Neutrophil (primary cell): ENCODE measurements around the gene HINFP.
"Not testable (repeated sequence)": the region's sequence is repeated elsewhere in the genome, so short reads cannot be mapped to it uniquely, and the experiment has no call there.

Experiments
- H3K27ac ChIP-seq: fragments of 200-600 bp; sonication (generic); 2 replicates; pipeline ENCODE4 v1.5.1; 2016; ENCODE audit warnings: mild to moderate bottlenecking, moderate library complexity
- H3K27me3 ChIP-seq: fragments of 200-600 bp; sonication (generic); 2 replicates; pipeline ENCODE4 v1.6.0; 2016; ENCODE audit warnings: mild to moderate bottlenecking
- H3K36me3 ChIP-seq: fragments of 200-600 bp; sonication (generic); 2 replicates; pipeline ENCODE4 v1.5.1; 2017
- H3K4me1 ChIP-seq, 2 experiments: fragments of 200-600 bp in 1 of 2; sonication (generic) in 1 of 2; 1 replicate in 1 of 2; 2 replicates in 1 of 2; pipeline versions ENCODE4 v1.5.1 to v1.6.1; 2013 to 2016; ENCODE audit warnings: low read depth in 1 of 2, low read length in 1 of 2, mild to moderate bottlenecking in 1 of 2, moderate library complexity in 1 of 2; ENCODE audit not compliant: control insufficient read depth in 1 of 2, insufficient read depth in 1 of 2
- H3K4me3 ChIP-seq, 2 experiments: fragments of 200-600 bp in 1 of 2; sonication (generic) in 1 of 2; 1 replicate in 1 of 2; 2 replicates in 1 of 2; pipeline ENCODE4 v1.5.1; 2013 to 2016; ENCODE audit warnings: low read depth in 1 of 2, low read length in 1 of 2, mild to moderate bottlenecking in 1 of 2, moderate library complexity in 1 of 2
- H3K9me3 ChIP-seq: fragments of 200-600 bp; sonication (generic); 2 replicates; pipeline ENCODE4 v1.5.1; 2016
- TF ChIP-seq, protein P1 (sequence below): fragments of 200-600 bp; sonication (generic); IDR thresholded peaks from 2 replicates; pipeline ENCODE4 v1.5.1; 2016; ENCODE audit warnings: antibody characterized with exemption

HINFP gene

DNA sequence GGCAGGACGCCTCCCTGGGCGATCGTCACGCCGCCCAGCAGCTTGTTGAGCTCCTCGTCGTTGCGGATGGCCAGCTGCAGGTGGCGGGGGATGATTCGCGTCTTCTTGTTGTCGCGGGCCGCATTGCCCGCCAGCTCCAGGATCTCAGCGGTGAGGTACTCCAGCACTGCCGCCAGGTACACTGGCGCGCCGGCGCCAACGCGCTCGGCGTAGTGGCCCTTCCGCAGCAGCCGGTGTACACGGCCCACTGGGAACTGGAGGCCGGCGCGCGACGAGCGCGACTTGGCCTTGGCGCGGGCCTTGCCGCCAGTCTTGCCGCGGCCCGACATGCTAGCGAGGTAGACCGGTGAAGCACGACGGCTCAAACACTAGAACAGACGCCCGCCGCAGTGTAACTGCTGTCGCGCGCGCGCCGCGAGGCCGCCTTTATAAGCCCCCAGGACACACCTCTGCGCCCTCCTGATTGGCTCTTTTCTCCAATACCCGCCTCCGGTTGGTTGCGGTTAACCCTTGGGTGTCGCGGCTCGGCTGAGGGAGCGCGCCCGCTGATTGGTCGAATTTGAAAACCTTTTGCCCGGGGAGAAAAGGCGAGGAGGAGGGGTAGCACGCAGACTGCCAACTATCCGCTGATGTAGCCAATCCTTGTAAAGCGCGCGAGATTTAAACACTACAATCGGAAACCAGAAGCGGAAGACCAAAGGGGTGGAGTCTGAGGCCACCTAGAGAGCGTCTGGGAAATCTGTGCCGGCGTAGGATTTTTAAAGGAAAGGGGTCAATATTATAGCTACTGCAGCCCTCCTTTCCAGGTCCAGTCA lies 26.1 kb upstream of the HINFP start:
- TF ChIP-seq, protein P1, sequence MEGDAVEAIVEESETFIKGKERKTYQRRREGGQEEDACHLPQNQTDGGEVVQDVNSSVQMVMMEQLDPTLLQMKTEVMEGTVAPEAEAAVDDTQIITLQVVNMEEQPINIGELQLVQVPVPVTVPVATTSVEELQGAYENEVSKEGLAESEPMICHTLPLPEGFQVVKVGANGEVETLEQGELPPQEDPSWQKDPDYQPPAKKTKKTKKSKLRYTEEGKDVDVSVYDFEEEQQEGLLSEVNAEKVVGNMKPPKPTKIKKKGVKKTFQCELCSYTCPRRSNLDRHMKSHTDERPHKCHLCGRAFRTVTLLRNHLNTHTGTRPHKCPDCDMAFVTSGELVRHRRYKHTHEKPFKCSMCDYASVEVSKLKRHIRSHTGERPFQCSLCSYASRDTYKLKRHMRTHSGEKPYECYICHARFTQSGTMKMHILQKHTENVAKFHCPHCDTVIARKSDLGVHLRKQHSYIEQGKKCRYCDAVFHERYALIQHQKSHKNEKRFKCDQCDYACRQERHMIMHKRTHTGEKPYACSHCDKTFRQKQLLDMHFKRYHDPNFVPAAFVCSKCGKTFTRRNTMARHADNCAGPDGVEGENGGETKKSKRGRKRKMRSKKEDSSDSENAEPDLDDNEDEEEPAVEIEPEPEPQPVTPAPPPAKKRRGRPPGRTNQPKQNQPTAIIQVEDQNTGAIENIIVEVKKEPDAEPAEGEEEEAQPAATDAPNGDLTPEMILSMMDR, result no peak
- peaks cover 50 to 53% of the 10 kb centered on the region in 2 experiments for H3K4me1 ChIP-seq
- H3K36me3 ChIP-seq, result no peaks in the 10 kb centered on the region
- H3K9me3 ChIP-seq, result no peaks in the 10 kb centered on the region
- H3K27me3 ChIP-seq, result no peaks in the 10 kb centered on the region
- peak overlapping the region; percentile 82 for H3K27ac ChIP-seq
- peak overlapping the region; percentile 71 to 94 for H3K4me3 ChIP-seq

DNA sequence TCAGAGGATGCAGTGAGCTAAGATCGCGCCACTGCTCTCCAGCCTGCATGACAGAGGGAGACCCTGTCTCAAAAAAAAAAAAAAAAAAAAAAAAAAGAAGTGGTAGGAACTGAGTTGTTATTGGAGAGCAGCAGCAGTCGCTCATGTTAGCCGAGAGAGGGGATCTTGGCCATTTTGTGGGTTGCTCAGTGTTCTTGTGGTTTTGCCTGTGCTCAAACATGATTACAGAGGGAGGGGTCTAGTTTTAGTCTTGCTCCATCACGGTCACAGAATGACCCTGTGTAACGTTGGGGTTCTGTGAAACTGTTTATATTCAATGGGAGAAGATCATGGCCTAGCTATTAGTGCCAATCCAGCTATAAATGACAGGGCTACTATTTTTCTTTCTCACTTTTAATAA lies 21.7 kb upstream of the HINFP start:
- peaks cover 37 to 42% of the 10 kb centered on the region in 2 experiments for H3K4me1 ChIP-seq
- no peak overlapping the region for H3K4me3 ChIP-seq
- TF ChIP-seq, protein P1, result no peak
- no peak overlapping the region for H3K27ac ChIP-seq
- no peaks in the 10 kb centered on the region for H3K9me3 ChIP-seq
- H3K27me3 ChIP-seq, result no peaks in the 10 kb centered on the region
- H3K36me3 ChIP-seq, result no peaks in the 10 kb centered on the region

DNA sequence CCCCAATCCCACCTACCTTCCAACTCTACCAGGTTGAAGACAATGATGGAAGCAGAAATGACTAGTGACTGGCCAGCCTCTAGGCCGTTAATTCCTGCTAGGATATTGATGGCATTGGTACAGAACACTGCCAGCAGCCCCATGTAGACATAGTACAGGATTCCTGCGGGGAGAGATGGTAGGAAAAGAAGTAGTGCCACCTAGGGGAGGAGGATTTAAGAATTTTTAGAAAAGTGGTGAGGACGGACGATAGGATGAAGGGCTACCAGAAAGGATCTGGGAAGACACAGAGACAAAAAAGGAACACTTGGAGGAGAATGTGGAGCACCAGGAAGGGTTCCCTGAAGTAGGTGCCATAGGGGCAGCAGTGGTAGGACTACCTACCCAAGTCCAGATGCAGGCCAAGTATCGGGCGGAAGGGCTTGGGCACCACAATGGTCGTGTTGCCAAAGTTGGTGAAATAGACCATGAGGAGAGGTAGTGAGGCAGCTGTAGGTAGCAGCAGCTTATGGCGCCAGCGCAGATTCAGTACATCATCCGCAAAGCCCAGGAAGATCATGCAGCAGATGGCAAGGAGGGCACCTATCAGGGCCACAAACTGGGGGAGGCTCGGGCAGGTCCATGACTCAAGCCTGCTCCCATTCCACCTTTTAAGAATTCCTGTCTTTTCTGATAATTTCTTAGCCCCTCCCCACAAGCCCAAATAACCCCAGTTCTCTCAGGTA lies 21.0 kb upstream of the HINFP start:
- peaks cover 36 to 38% of the 10 kb centered on the region in 2 experiments for H3K4me1 ChIP-seq
- TF ChIP-seq, protein P1, result no peak
- H3K36me3 ChIP-seq, result no peaks in the 10 kb centered on the region
- H3K27ac ChIP-seq, result peak overlapping the region; percentile 81
- no peaks in the 10 kb centered on the region for H3K27me3 ChIP-seq
- H3K9me3 ChIP-seq, result no peaks in the 10 kb centered on the region
- H3K4me3 ChIP-seq, result peak overlapping the region; percentile 77 to 79

DNA sequence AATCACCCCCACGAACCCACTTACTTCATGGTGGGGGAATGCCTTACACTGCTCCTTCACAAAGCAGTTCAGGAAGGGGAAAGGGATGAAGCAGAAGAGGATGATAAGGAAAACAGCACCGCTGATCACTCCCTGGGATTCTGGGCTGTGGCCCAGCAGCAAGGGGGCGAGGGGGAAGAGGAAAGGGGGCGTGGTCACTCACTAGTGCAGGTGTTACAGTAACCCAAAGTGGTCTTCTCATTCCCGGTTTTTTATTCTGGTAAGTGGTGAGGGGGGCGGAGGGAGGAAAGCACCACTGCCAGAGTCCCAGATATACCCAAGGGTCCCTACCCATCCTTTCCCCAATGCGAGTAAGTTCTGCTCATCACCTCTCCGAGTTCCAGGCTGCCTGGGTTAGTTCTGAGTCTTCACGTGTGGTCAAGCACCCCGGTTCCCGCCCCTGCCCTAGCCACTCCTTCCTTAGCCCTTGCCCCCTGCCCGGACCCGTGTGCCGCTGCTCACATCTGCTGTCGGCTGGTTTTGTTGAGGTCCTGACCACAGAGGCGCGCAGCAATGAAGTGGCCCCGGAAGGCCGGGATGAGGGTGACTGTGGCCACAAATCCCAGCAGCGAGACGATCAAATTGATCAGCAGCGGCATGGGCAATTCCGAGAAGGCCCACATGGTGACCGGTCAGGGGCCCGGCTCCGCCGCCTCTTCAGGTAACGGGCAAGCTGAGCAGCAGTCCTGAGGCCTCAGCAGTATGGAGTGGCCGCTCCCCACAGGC lies 20.2 kb upstream of the HINFP start:
- no peaks in the 10 kb centered on the region for H3K9me3 ChIP-seq
- H3K27ac ChIP-seq, result peak overlapping the region; percentile 81
- H3K27me3 ChIP-seq, result no peaks in the 10 kb centered on the region
- H3K4me3 ChIP-seq, result peak overlapping the region; percentile 77 to 79
- peaks cover 36 to 39% of the 10 kb centered on the region in 2 experiments for H3K4me1 ChIP-seq
- TF ChIP-seq, protein P1, result peak; percentile 43
- H3K36me3 ChIP-seq, result no peaks in the 10 kb centered on the region

DNA sequence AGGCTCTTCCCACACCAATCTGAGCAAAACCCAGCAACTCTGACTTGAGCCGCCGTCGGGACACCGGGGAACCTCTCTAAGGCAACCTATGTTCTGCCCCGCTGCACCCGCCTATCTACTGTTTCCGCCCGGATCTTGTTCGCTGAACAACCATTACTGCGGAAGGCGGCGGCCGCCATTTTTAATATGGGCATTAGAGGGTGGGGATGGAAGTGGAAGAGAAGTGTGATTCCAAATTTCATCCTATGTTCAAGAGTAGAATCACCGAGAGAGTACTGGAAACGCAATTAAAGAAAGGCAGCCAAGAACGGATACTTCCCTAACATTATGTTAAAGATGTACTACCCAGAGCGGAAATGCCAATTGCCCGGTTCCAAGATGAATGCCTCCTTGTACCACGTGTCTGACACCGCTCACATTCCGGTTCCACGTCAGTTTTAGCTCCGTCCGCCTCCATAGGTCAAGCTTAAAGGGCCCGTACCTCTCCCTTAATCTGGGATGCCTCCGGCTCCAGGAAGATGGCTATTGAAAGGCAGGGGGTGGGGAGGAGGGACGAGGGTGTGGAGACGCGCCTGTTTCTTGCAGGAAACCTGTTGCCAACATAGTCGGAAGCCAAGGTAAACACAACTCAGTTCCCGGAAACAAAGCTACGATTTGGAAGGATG lies 19.5 kb upstream of the HINFP start, which contains the start of gene DPAGT1:
Gene DPAGT1, minus strand, starts transcription at position 95 of the 665 bp plus-strand sequence. CDS start 198 bp downstream, outside the sequence.
- Histone ChIP-seq H3K27ac (peak within 1 kb of the TSS; percentile 81), H3K9me3 (no peaks in the 10 kb centered on the region), H3K4me1 (peaks cover 43 to 45% of the 10 kb centered on the region in 2 experiments), H3K27me3 (no peaks in the 10 kb centered on the region), H3K4me3 (peak within 1 kb of the TSS; percentile 77 to 79), H3K36me3 (no peaks in the 10 kb centered on the region)
- TF ChIP-seq, protein P1, result peak; percentile 22

DNA sequence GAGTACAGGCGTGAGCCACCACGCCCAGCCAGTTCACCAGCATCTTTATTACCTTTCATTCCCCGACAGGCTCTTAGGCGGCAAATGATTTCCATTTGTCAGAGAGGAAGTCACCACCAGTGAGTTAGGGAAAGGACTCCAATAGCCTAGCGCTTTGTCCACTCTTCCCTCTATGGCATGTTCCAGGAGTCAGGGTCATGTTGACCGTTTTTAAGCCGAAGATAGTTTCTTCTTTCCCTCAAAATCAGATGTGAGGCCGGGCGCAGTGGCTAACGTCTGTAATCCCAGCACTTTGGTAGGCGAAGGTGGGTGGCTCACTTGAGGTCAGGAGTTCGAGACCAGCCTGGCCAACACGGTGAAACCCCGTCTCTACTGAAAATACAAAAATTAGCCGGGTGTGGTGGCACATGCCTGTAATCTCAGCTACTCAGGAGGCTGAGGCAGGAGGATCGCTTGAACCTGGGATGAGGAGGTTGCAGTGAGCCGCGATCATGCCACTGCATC lies 18.2 kb upstream of the HINFP start:
- not testable (repeated sequence) for H3K4me3 ChIP-seq, H3K9me3 ChIP-seq, H3K36me3 ChIP-seq, H3K27me3 ChIP-seq
- Histone ChIP-seq H3K4me1 (peaks cover 51 to 53% of the 10 kb centered on the region in 2 experiments), H3K27ac (peak overlapping the region; percentile 9)
